Esophagus squamous epithelium (tissue), 4 donors: Measurements from ENCODE around the gene ZNF428.

Source experiments
- CTCF ChIP-seq, 6 experiments: fragments of 450-650 bp in 4 of 6; fragments of 200-600 bp in 2 of 6; sonication (generic) in 2 of 6; IDR thresholded peaks; one replicate each; pipeline ENCODE4 v1.5.1; 2016 to 2019; ENCODE audit warnings: antibody characterized with exemption in 6 of 6, mild to moderate bottlenecking in 4 of 6, moderate library complexity in 4 of 6
- POLR2A ChIP-seq, 4 donors: fragments of 450-650 bp; IDR thresholded peaks; one replicate each; pipeline ENCODE4 v1.6.1; 2017; ENCODE audit warnings: antibody characterized with exemption in 4 of 4, mild to moderate bottlenecking in 4 of 4, moderate library complexity in 3 of 4

- TF ChIP-seq CTCF (IDR thresholded peaks at IDR 0.05) (no peak), POLR2A (IDR thresholded peaks at IDR 0.05) (no peak)
Observed at GRCh38 chr19:43660301-43660970, 41.0 kb upstream of the ZNF428 start.
